ENCODE data around the gene CEP290.
"Not testable (repeated sequence)": the region's sequence is repeated elsewhere in the genome, so short reads cannot be mapped to it uniquely, and the experiment has no call there.

Gene CEP290

GRCh38 chr12:88056571-88056970, 85.3 kb downstream of the CEP290 start:
- no peak for DNase-seq (ENCODE audit: low read depth)
- TF ChIP-seq CTCF (IDR thresholded peaks at IDR 0.05; ENCODE audit: insufficient read depth, low read depth, low read length, missing control alignments): no peak
- no peak overlapping the region for H3K4me3 ChIP-seq (ENCODE audit: low read length)

- peak; percentile 57 for DNase-seq (ENCODE audit: low read depth)
- TF ChIP-seq CTCF (IDR thresholded peaks at IDR 0.05; ENCODE audit: insufficient read depth, low read depth, low read length, missing control alignments): peak; percentile 73
- H3K4me3 ChIP-seq (ENCODE audit: low read length): no peak overlapping the region
These were observed 89.2 kb downstream of the CEP290 start for GRCh38 chr12:88052686-88053085.

- H3K4me3 ChIP-seq (ENCODE audit: low read length): no peak overlapping the region
- no peak for DNase-seq (ENCODE audit: low read depth)
- no peak for TF ChIP-seq CTCF (IDR thresholded peaks at IDR 0.05; ENCODE audit: insufficient read depth, low read depth, low read length, missing control alignments)
These were observed 97.9 kb downstream of the CEP290 start for GRCh38 chr12:88044035-88044434.

GRCh38 chr12:88037770-88038169, 104.1 kb downstream of the CEP290 start:
- no peak overlapping the region for H3K4me3 ChIP-seq (ENCODE audit: low read length)
- no peak for TF ChIP-seq CTCF (IDR thresholded peaks at IDR 0.05; ENCODE audit: insufficient read depth, low read depth, low read length, missing control alignments)
- DNase-seq (ENCODE audit: low read depth): no peak

GRCh38 chr12:88036353-88036965, 105.4 kb downstream of the CEP290 start:
- peak overlapping the region; percentile 83 for H3K4me3 ChIP-seq (ENCODE audit: low read length)
- DNase-seq (ENCODE audit: low read depth): peak; percentile 86
- no peak for TF ChIP-seq CTCF (IDR thresholded peaks at IDR 0.05; ENCODE audit: insufficient read depth, low read depth, low read length, missing control alignments)

- TF ChIP-seq CTCF (IDR thresholded peaks at IDR 0.05; ENCODE audit: insufficient read depth, low read depth, low read length, missing control alignments): no peak
- DNase-seq (ENCODE audit: low read depth): peak; percentile 61
- peak overlapping the region; percentile 83 for H3K4me3 ChIP-seq (ENCODE audit: low read length)
These were observed 106.0 kb downstream of the CEP290 start for GRCh38 chr12:88035907-88036289.

GRCh38 chr12:88035271-88035906, 106.5 kb downstream of the CEP290 start:
- peak; percentile 89 for DNase-seq (ENCODE audit: low read depth)
- peak overlapping the region; percentile 83 for H3K4me3 ChIP-seq (ENCODE audit: low read length)
- TF ChIP-seq CTCF (IDR thresholded peaks at IDR 0.05; ENCODE audit: insufficient read depth, low read depth, low read length, missing control alignments): no peak

GRCh38 chr12:88031161-88031560, 110.7 kb downstream of the CEP290 start:
- not testable (repeated sequence) for H3K4me3 ChIP-seq (ENCODE audit: low read length); DNase-seq (ENCODE audit: low read depth)

All from epithelial cell of esophagus (primary cell).